Measurements from ENCODE around the gene SUPT6H. TPM values are rescaled to one million over a fixed set of nuclear protein-coding genes. Genes with fewer than 3 reads are reported as not detected.

The SUPT6H gene
- total RNA-seq, 1 donor from 2014 or later, result 17.2 TPM

DNA sequence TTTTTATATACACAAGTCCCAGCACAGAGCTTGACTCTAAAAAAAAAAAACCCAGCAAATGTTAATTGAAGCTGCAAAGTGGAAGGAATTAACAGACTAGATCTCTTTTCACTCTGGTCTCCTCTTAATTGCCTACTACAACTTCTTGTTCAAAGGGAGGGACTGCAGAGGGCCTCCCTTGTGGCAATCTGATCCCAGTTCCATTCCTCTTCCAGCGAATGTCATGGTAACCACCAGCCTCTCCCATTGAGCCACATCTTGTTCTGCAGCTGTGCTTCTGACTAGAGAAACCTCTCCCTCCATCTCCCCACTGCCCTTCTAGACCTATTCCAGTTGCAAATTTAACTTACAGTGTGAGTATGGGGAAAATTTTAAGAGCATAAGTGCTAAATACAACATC, 5.9 kb downstream of the SUPT6H start:
- H3K4me3 ChIP-seq (ENCODE audit: low read depth, low read length), result no peak overlapping the region
- TF ChIP-seq, protein P1, sequence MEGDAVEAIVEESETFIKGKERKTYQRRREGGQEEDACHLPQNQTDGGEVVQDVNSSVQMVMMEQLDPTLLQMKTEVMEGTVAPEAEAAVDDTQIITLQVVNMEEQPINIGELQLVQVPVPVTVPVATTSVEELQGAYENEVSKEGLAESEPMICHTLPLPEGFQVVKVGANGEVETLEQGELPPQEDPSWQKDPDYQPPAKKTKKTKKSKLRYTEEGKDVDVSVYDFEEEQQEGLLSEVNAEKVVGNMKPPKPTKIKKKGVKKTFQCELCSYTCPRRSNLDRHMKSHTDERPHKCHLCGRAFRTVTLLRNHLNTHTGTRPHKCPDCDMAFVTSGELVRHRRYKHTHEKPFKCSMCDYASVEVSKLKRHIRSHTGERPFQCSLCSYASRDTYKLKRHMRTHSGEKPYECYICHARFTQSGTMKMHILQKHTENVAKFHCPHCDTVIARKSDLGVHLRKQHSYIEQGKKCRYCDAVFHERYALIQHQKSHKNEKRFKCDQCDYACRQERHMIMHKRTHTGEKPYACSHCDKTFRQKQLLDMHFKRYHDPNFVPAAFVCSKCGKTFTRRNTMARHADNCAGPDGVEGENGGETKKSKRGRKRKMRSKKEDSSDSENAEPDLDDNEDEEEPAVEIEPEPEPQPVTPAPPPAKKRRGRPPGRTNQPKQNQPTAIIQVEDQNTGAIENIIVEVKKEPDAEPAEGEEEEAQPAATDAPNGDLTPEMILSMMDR (conservative IDR thresholded peaks at IDR 0.05; ENCODE audit: low read depth, low read length), result no peak
- DNase-seq (ENCODE audit: low read depth), result no peak

DNA sequence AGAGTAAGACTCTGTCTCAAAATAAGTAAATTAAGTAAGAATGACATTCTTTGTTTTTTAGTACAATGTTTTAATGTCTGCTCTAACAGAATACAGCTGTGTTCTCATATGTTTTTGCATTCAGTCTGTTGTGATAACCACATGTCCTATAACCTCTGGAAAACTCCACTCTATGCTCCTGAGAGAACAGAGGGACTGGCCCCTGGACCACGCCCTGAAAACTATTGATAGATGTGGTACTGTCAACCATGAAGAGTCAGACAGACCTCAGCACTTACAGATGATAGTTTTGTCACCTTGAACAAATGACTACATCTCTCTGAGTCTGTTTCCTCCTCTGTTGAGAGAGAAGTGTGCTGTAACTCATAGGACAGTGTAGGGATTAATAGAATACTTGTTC, 7.9 kb downstream of the SUPT6H start:
- TF ChIP-seq, protein P1 (conservative IDR thresholded peaks at IDR 0.05; ENCODE audit: low read depth, low read length), result no peak
- no peak for DNase-seq (ENCODE audit: low read depth)
- H3K4me3 ChIP-seq (ENCODE audit: low read depth, low read length), result no peak overlapping the region

DNA sequence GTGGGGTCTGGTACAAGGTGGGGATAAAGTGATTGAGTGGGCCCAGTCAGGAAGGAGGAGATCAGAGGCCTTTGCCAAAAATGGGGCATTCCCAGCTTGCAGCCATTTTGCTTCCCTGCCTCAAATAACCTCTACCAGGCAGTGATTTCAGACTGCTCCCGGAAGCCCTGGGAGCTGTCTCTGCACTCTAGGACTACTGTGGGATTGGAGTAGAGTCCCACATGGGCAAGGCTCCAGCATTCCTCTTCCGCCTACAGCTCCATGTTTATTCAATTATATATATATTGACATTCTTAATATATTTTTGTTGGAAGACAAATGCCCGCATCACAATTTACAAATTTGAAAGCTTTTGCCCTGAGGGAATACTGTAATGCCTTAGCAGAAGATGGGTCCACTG, 13.5 kb downstream of the SUPT6H start:
- H3K4me3 ChIP-seq (ENCODE audit: low read depth, low read length), result no peak overlapping the region
- TF ChIP-seq, protein P1 (conservative IDR thresholded peaks at IDR 0.05; ENCODE audit: low read depth, low read length), result no peak
- no peak for DNase-seq (ENCODE audit: low read depth)

DNA sequence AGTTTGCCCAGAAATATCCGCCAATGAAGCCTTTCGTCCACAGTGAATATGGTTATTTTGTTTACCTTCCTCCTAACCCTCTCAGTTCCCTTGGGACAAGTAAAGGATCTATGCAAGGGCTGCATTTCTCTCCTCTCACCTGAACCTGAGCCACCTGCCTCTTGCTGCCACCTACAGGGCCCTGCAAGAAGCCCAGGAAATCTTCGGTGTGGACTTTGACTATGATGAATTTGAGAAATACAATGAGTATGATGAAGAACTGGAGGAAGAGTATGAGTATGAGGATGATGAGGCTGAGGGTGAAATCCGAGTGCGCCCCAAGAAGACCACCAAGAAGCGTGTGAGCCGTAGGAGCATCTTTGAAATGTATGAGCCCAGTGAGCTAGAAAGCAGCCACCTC, 14.0 kb downstream of the SUPT6H start:
- no peak overlapping the region for H3K4me3 ChIP-seq (ENCODE audit: low read depth, low read length)
- DNase-seq (ENCODE audit: low read depth), result no peak
- TF ChIP-seq, protein P1 (conservative IDR thresholded peaks at IDR 0.05; ENCODE audit: low read depth, low read length), result peak; percentile 70

DNA sequence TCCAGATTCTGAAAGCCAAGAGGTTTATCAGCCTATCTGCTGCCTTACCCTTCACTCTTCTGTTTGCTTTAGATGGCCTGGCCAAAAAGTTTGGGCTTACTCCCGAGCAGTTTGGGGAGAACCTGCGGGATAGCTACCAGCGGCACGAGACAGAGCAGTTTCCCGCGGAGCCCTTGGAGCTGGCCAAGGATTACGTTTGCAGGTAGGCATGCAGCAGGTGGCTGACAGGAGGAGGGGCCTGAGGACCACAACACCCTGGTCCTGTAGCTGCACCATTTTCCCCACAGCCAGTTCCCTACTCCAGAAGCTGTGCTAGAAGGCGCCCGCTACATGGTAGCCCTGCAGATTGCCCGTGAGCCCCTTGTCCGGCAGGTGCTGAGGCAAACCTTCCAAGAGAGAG, 20.6 kb downstream of the SUPT6H start:
- TF ChIP-seq, protein P1 (conservative IDR thresholded peaks at IDR 0.05; ENCODE audit: low read depth, low read length), result no peak
- no peak overlapping the region for H3K4me3 ChIP-seq (ENCODE audit: low read depth, low read length)
- no peak for DNase-seq (ENCODE audit: low read depth)

DNA sequence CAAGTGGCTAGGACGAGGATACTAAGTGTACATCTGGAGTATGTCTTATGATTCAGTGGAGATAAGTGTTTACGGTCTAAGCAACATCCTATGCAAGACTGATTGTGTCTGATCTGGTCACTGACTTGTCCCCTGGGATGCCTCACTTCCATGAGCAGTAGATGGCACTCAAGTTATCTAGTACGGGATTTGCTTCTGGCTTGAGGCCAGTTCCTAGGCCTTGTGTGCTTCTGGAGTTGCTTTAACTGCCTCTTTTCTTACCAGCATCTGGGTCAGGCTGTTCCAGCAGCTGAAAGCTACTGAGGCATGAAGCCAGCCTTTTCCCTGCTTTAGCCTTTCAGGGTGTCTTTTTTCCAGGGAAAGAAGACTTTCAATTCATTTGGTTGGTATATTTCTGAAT, 23.0 kb downstream of the SUPT6H start:
- H3K4me3 ChIP-seq (ENCODE audit: low read depth, low read length), result no peak overlapping the region
- DNase-seq (ENCODE audit: low read depth), result peak; percentile 43
- TF ChIP-seq, protein P1 (conservative IDR thresholded peaks at IDR 0.05; ENCODE audit: low read depth, low read length), result peak; percentile 49

DNA sequence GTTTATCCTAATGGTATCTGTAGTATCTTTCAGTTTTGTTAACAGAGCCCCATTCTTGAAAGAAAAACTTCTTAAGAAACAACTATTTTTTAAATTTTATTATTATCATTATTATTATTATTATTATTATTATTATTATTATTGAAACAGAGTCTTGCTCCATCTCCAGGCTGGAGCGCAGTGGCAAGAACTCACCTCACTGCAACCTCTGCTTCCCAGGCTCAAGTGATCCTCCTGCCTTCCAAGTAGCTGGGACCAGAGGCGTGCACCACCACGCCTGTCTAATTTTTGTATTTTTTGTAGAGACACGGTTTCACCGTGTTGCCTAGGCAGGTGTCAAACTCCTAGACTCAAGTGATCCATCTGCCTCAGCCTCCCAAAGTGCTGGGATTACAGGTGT, 23.4 kb downstream of the SUPT6H start:
- no peak for DNase-seq (ENCODE audit: low read depth)
- TF ChIP-seq, protein P1 (conservative IDR thresholded peaks at IDR 0.05; ENCODE audit: low read depth, low read length), result no peak

More for the DNA sequence above, 23.4 kb downstream of the SUPT6H start:
- no peak overlapping the region for H3K4me3 ChIP-seq (ENCODE audit: low read depth, low read length)
